C4-2B (cell line): ENCODE data around the gene PPIA.

Experiments used
- H3K27ac ChIP-seq: fragments of 450-650 bp; 2 replicates; pipeline ENCODE4 v1.5.1; 2017
- CTCF ChIP-seq: fragments of 450-650 bp; conservative IDR thresholded peaks from 2 replicates; pipeline ENCODE4 v1.5.1; 2017; ENCODE audit warnings: mild to moderate bottlenecking
- ZFX ChIP-seq: fragments of 450-650 bp; IDR thresholded peaks from 2 replicates; pipeline ENCODE4 v1.6.1; 2017

Gene PPIA

GRCh38 chr7:44796504-44797328 lies at the start of gene PPIA:
Gene PPIA, plus strand, starts transcription at chr7:44796681. Its CDS starts 44 bp downstream, at chr7:44796725.
- TF ChIP-seq ZFX (peak; percentile 48; the same call in 1 of the 2 replicates), CTCF (no peak)

GRCh38 chr7:44748045-44748947 lies 48.2 kb upstream of the PPIA start, which contains the start of gene ZMIZ2:
Gene ZMIZ2, plus strand, starts transcription at chr7:44748847. Its CDS starts 7,403 bp downstream, at chr7:44756250.
- TF ChIP-seq CTCF = no peak
- TF ChIP-seq ZFX = no peak
- H3K27ac ChIP-seq = peak within 1 kb of the TSS; percentile 85

More at GRCh38 chr7:44796504-44797328, at the start of gene PPIA:
- H3K27ac ChIP-seq = peak within 1 kb of the TSS; percentile 98

- peak overlapping the region; percentile 85 for H3K27ac ChIP-seq
These were observed 47.3 kb upstream of the PPIA start for GRCh38 chr7:44748948-44749731.

GRCh38 chr7:44749992-44750391 lies 46.5 kb upstream of the PPIA start:
- TF ChIP-seq ZFX = no peak
- TF ChIP-seq CTCF = no peak
- no peak overlapping the region for H3K27ac ChIP-seq

More at GRCh38 chr7:44748948-44749731, 47.3 kb upstream of the PPIA start:
- no peak for TF ChIP-seq CTCF
- peak; percentile 56; the same call in 1 of the 2 replicates for TF ChIP-seq ZFX

- TF ChIP-seq ZFX = no peak
- no peak for TF ChIP-seq CTCF
- no peak overlapping the region for H3K27ac ChIP-seq
These were observed 46.1 kb upstream of the PPIA start for GRCh38 chr7:44750424-44750823.

- TF ChIP-seq ZFX (no peak), CTCF (no peak)
- no peak overlapping the region for H3K27ac ChIP-seq
These were observed 45.4 kb upstream of the PPIA start for GRCh38 chr7:44750921-44751571.
